LHCN-M2 (cell line): ENCODE measurements around the gene F2RL2. TPM values are rescaled to one million over a fixed set of nuclear protein-coding genes. Genes with fewer than 3 reads are reported as not detected.
"Not testable (repeated sequence)": the region's sequence is repeated elsewhere in the genome, so short reads cannot be mapped to it uniquely, and the experiment has no call there.

Experiments
- DNase-seq: peaks from one replicate; pipeline ENCODE4 v3.0.0-alpha.2; 2012; ENCODE audit warnings: low read depth
- total RNA-seq: library from RNA; depleted of rRNA; stranded (reverse); fragments of >200 nt; gene quantifications from 2 replicates; pipeline ENCODE4 v1.2.3, GENCODE V29; 2014

F2RL2 gene
- total RNA-seq, 1 experiment from 2014 or later: 0.52 TPM

- DNase-seq: no peak
These were observed 1.1 kb downstream of the F2RL2 start for GRCh38 chr5:76622076-76622475.

DNA sequence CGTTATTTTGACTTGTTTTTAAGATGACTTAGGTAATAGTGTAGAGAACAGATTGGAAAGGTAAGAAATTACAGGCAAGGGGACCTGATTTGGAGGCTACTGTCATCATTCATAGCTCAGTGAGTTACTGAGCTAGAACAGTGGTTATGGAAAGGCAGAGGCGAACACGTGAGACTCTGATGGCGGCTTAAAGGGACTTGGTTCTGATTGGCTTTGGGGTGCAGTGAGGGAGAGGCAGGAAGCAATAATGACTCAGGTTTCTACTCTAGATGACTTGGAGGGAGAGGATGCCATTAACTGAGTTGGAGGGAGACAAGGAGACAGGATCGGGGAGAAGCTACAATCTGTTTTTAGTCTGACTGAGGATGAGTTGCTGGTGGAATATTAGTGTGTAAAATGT is 3.0 kb downstream of the F2RL2 start:
- DNase-seq: no peak

DNA sequence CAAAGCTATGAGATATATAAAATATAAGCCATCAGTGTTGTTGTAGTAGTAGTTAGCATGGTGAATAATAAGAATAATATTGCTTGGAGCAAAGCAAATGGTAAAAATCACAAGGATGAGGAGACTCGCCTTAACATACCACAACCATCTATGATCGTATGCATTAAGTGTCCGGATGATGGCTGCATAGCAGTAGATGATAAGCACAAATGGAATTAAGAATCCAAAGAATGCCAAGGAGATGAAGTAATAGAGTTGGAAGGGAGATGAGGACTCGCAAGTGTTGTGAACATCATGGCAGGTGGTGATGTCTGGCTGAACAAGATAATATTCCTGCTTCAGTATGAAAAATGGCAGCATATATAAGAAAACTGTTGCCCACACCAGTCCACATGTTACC is 5.5 kb downstream of the F2RL2 start:
- peak; percentile 63 for DNase-seq

DNA sequence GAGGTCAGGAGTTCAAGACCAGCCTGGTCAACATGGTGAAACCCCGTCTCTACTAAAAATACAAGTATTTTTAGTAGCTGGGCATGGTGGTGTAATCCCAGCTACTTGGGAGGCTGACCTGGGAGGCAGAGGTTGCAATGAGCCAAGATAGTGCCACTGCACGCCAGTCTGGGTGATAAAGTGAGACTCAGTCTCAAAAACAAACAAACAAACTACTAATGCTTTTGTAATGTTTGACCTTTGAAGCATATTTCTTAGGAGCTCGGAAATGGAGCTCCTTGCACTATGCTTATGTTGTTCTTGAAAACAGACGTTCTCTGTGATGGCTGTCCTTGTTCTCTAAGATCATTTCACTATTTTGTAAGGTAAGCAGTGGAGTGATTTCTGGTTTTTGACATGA is 6.0 kb downstream of the F2RL2 start:
- no peak for DNase-seq

DNA sequence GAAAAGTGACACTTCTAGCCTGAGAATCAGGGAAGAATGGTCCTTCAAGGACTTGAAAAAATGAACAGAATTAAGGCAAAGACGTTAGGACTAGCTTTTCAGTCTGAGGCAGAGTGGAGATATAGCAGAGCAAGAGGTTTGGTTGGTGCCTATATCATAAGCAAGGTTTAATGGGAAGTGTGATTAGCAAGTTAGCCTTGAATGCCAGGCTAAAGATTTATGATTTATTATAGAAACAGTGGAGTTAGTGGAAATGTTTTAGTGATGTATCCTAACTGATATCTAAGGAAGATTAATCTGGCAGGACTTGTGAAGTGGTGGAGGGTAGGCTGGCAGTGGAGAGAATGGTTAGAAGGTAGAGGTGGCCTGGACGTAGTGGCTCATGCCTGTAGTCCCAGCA is 7.0 kb downstream of the F2RL2 start:
- DNase-seq: no peak

- DNase-seq: no peak
These were observed 7.4 kb downstream of the F2RL2 start for GRCh38 chr5:76615759-76616158.

GRCh38 chr5:76612942-76613341 is 10.3 kb downstream of the F2RL2 start:
- no peak for DNase-seq

GRCh38 chr5:76610196-76610595 is 13.0 kb downstream of the F2RL2 start:
- peak; percentile 53 for DNase-seq

DNA sequence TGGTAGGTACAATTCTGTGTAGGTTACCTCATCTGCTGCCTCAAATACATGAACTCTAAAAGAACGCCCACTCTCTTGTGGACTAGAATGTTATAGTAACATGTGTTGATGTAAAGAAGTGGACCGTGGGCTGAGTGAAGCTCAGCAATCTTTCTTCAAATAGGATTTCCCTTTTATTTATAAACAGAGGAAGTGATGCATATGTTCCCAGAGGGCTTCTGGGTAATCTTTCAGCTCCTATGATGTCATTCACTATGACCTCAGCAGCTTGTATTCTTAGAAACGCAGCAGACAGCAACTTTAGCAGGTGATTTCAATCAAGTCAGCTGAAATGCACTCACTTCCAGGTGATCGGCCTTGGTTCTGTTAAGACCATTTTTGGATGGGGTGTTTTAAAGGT is 14.4 kb downstream of the F2RL2 start:
- peak; percentile 36 for DNase-seq

DNA sequence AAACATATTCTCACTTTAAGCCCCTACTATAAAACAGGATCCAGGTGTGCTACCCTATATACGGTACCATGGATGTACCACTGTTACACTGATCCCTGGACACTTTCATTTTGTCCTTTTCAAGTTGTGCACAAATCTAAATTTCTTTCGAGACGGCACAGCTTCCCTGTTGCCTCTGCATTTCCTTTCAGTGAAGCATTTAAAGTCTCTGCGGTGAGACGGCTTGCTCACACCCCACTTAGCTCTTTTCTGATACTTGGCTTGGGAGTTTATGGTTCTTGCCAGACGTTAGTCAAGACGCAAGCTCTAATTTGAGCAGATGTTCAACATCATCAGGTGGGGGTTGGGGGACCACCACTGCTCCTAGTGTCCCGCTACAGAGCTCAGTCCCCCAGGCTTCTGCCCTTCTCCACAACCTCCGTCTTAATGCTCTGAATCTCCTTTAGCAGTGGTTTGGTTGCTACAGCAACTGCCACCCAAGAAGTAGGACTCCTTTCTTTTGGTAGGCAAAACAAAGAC is 15.8 kb downstream of the F2RL2 start:
- DNase-seq: no peak

DNA sequence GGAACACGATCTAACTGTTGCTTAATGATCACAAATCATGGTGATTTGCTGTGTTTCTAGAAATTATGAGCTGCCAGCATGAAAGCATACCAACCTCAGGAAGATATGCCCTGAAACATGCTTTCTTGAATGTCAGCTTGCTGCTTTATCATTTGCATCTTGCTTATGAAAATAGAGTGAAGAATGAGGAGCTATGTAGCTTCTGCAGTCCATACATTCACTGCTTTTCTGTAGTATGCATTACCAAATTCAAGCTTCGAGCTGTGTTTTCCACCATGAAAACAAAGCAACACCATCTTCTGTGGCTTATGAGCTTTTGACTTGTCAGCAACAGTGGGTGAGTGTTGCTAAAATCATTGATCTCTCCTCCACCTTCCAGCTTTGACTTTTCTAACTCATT is 16.5 kb downstream of the F2RL2 start:
- DNase-seq: no peak

DNA sequence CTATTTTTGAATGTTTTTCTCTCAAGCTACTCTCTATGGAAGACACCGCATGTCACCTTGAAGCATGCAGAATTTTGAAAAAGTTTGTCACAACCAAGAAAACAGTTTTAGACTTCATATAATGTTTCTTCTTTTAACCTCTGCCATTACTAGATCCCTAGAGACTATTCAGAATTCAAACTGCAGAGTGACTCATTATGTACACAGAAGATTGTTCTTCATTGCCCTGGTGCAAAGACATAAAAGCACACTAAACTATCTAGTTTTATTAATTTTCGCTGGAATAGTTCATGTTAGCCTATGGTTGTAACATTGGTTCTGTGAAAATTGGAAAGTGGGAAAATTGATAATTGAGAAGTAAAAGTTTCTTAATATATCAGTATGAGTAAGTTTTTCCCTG is 18.4 kb downstream of the F2RL2 start:
- DNase-seq: peak; percentile 80

- DNase-seq: not testable (repeated sequence)
These were observed 19.2 kb downstream of the F2RL2 start for GRCh38 chr5:76603991-76604390.

- DNase-seq: peak; percentile 11
These were observed 21.0 kb downstream of the F2RL2 start for GRCh38 chr5:76602094-76602726.

- peak; percentile 65 for DNase-seq
These were observed 21.7 kb downstream of the F2RL2 start for GRCh38 chr5:76601470-76601869.

GRCh38 chr5:76600716-76601115 is 22.5 kb downstream of the F2RL2 start:
- DNase-seq: no peak

DNA sequence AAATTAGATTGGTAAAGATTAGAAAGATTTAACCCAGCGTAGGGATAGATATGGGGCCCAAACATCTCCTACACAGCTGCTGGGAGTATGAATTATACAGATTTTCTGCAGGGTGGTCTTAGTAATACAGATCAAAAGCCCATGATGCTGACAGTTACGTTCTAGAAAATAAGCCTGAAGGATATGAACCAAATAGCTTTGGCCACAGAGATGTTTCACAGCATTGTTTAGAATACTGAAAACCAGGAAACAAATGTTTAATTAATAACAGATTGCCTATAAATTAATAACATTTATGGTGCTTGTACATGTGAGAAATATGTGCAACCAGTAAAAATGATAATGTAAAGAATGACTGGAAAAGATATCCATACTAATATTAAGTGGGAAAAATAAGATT is 24.7 kb downstream of the F2RL2 start:
- no peak for DNase-seq

DNA sequence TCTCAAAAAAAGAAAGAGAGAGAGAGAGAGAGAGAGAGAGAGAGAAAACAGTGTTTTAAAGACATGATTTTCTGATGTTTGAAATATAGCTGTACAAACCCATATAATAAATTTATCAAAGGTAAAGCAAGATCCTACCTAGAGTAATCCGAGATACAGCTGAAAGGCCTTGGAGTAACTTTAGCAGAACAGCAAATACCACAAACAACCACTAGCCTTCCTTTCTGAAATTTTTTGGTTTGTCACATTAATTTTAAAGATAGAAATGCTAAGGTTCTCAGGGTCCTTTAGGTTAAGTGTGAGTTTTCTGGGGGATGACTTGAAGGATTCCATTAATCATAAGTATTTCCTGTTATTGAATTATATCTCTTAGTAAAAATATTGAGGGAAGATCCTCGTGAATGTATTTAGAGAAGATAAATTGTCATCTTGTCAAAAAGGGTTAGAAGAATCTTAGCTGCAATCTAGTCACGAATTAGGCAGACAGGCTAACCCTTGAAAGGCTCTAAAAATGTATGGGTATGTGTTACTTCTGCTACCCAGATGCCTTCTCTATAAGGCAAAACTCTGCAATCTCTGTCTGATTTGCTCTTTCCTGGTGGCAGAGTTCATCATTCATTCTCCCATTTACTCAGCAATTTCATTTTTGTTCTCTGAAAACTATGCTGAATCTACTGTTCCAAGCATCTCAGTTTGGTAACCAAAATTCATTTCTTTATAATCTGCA is 27.3 kb downstream of the F2RL2 start:
- DNase-seq: no peak

DNA sequence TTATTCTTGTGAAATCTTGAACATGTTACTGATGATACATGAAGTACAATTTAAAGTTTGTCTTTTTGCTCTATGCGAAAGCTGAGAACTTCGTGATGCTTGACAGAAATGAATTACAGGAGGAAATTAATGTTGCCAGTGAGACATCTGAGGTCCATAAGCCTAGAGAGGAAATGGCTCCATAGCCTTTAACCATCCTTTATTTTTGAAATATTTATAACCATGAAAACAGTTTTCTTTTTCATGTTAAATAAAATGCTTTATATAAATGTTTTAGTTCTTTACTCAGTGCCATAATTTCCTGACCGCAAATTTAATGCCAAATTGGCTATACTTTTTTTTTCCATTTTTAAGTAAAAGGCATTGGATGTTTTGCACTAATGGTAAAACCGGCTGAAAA is 29.1 kb downstream of the F2RL2 start:
- no peak for DNase-seq

- DNase-seq: no peak
These were observed 30.5 kb downstream of the F2RL2 start for GRCh38 chr5:76592692-76593091.

DNA sequence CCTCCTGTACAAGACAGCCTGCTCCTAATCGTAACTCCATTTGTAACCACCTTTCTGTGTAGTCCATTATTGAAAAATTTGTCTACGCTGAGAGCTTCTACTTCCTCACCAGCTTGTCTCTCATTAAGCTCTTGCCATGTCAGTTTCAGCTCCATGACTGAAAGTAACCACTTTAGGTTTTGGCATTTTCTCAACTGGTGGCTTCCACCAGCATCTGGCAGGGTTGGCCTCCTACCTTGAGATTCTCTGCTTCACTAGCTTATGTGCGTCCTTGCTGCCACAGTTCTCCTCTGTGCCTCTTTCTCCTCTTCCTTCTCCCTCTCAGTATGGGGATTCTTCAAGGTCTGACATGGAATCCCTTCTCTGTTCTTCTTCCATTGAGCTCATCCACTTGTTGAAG is 31.8 kb downstream of the F2RL2 start:
- no peak for DNase-seq

DNA sequence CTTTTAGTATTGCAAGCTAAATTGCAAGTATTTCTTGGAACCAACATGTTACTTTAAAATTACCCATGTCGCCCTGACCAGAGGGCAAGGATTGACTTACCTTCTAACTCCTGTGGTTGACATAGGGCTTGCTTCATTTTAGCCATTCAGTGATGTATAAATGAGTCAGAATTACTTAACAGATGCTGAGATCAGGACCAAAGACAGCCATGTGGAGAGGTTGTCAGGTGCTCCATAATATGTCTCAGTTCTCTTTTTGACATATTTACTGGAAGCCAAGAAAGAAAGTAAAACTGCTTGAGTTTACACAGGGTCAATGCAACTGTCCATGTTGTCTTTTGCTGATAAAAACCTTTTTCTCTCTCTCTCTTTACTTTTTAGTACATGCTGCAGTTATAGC is 33.2 kb downstream of the F2RL2 start:
- DNase-seq: peak; percentile 14

GRCh38 chr5:76586531-76586930 is 36.7 kb downstream of the F2RL2 start:
- no peak for DNase-seq
